Neuronal stem cell (in vitro differentiated cells): ENCODE data around the gene KRTAP29-1.
"Not testable (repeated sequence)": the region's sequence is repeated elsewhere in the genome, so short reads cannot be mapped to it uniquely, and the experiment has no call there.

ENCODE experiments used
- DNase-seq: peaks from one replicate; pipeline ENCODE4 v3.0.0-alpha.2; 2013; ENCODE audit warnings: low spot score
- H2AFZ ChIP-seq: one replicate; pipeline ENCODE4 v1.6.1; 2013; ENCODE audit warnings: mild to moderate bottlenecking, low read length, inconsistent platforms
- H2AK5ac ChIP-seq: 2 replicates; pipeline ENCODE4 v1.6.1; 2013; ENCODE audit warnings: low read depth, mild to moderate bottlenecking, inconsistent platforms, low read length, moderate library complexity, mixed read lengths
- H2BK120ac ChIP-seq: 2 replicates; pipeline ENCODE4 v1.6.1; 2013; ENCODE audit warnings: low read depth, mild to moderate bottlenecking, inconsistent platforms, low read length, moderate library complexity, mixed read lengths
- H2BK12ac ChIP-seq: one replicate; pipeline ENCODE4 v1.6.1; 2013; ENCODE audit warnings: low read length, inconsistent platforms
- H2BK15ac ChIP-seq: 2 replicates; pipeline ENCODE4 v1.6.1; 2013; ENCODE audit warnings: mild to moderate bottlenecking, low read length, inconsistent platforms, mixed read lengths
- H2BK5ac ChIP-seq: one replicate; pipeline ENCODE4 v1.6.1; 2013; ENCODE audit warnings: inconsistent platforms, mild to moderate bottlenecking, low read length, moderate library complexity
- H3K14ac ChIP-seq: one replicate; pipeline ENCODE4 v1.6.1; 2013; ENCODE audit warnings: low read length, inconsistent platforms
- H3K18ac ChIP-seq: 2 replicates; pipeline ENCODE4 v1.6.1; 2013; ENCODE audit warnings: low read length, inconsistent platforms
- H3K23ac ChIP-seq: 2 replicates; pipeline ENCODE4 v1.6.1; 2013; ENCODE audit warnings: low read depth, mild to moderate bottlenecking, mixed read lengths, low read length, inconsistent platforms; ENCODE audit not compliant: poor library complexity
- H3K27ac ChIP-seq: replicated peaks from 3 replicates; pipeline ENCODE4 v1.5.1; 2013; ENCODE audit warnings: low read length, inconsistent platforms
- H3K27me3 ChIP-seq, 3 experiments: 2 replicates each; pipeline ENCODE4 v1.6.1; 2013; ENCODE audit warnings: low read length in 3 of 3, mild to moderate bottlenecking in 2 of 3, inconsistent platforms in 1 of 3, low read depth in 1 of 3, mixed read lengths in 1 of 3, moderate library complexity in 1 of 3; ENCODE audit not compliant: control insufficient read depth in 3 of 3, insufficient read depth in 3 of 3
- H3K36me3 ChIP-seq, 2 donors: replicated peaks in 1 of 2; 2 replicates each; pipeline ENCODE4 v1.6.1; 2013; ENCODE audit warnings: low read length in 2 of 2; ENCODE audit not compliant: control insufficient read depth in 2 of 2, insufficient read depth in 2 of 2
- H3K4ac ChIP-seq: 2 replicates; pipeline ENCODE4 v1.6.1; 2013; ENCODE audit warnings: inconsistent platforms, mild to moderate bottlenecking, low read length, moderate library complexity
- H3K4me1 ChIP-seq, 2 donors: 1 replicate in 1 of 2; 2 replicates in 1 of 2; pipeline ENCODE4 v1.6.1; 2013; ENCODE audit warnings: low read length in 2 of 2, low read depth in 1 of 2; ENCODE audit not compliant: control insufficient read depth in 2 of 2, insufficient read depth in 1 of 2
- H3K4me2 ChIP-seq: one replicate; pipeline ENCODE4 v1.6.1; 2013; ENCODE audit warnings: mild to moderate bottlenecking, low read length, inconsistent platforms; ENCODE audit not compliant: insufficient read depth, poor library complexity, severe bottlenecking
- H3K4me3 ChIP-seq, 2 donors: 2 replicates each; pipeline ENCODE4 v1.5.1; 2013; ENCODE audit warnings: low read length in 2 of 2, mild to moderate bottlenecking in 2 of 2, inconsistent platforms in 1 of 2, moderate library complexity in 1 of 2
- H3K79me1 ChIP-seq: one replicate; pipeline ENCODE4 v1.6.1; 2013; ENCODE audit warnings: low read depth, mild to moderate bottlenecking, inconsistent platforms, low read length, moderate library complexity
- H3K9ac ChIP-seq: one replicate; pipeline ENCODE4 v1.6.1; 2013; ENCODE audit warnings: mild to moderate bottlenecking, low read depth, low read length, inconsistent platforms; ENCODE audit not compliant: poor library complexity
- H3K9me3 ChIP-seq, 2 donors: replicated peaks in 1 of 2; 2 replicates each; pipeline versions ENCODE3 to v1.6.1; 2013; ENCODE audit warnings: low read length in 2 of 2, mild to moderate bottlenecking in 2 of 2, inconsistent platforms in 1 of 2, low read depth in 1 of 2, mixed read lengths in 1 of 2, moderate library complexity in 1 of 2; ENCODE audit not compliant: control insufficient read depth in 2 of 2, insufficient read depth in 1 of 2
- H4K8ac ChIP-seq: one replicate; pipeline ENCODE4 v1.6.1; 2013; ENCODE audit warnings: low read depth, mild to moderate bottlenecking, inconsistent platforms, low read length, moderate library complexity
- H4K91ac ChIP-seq: one replicate; pipeline ENCODE4 v1.6.1; 2013; ENCODE audit warnings: low read length, low read depth, mild to moderate bottlenecking, inconsistent platforms; ENCODE audit not compliant: poor library complexity
- WGBS, 2 donors: extraction: QIAGEN DNeasy Blood & Tissue Kit; methylation state at CpG; one replicate each; pipeline ENCODE4 v1.1.7; 2013; ENCODE audit warnings: missing lambda C conversion rate in 2 of 2, mixed read lengths in 1 of 2; ENCODE audit not compliant: insufficient read length in 2 of 2, insufficient replicate concordance in 1 of 2; ENCODE audit errors: extremely low coverage in 2 of 2; 5-methylcytosine and 5-hydroxymethylcytosine counted together

KRTAP29-1 gene

GRCh38 chr17:41258406-41258805 lies 44.2 kb downstream of the KRTAP29-1 start:
- Histone ChIP-seq H3K18ac (no peak overlapping the region), H3K9me3 (no peaks in the 10 kb centered on the region), H2BK120ac (no peak overlapping the region), H3K4me3 (no peak overlapping the region), H2BK5ac (no peak overlapping the region), H2BK15ac (no peak overlapping the region), H2AK5ac (no peak overlapping the region), H3K27ac (no peak overlapping the region), H4K91ac (no peak overlapping the region), H3K9ac (no peak overlapping the region), H3K4me2 (no peak overlapping the region), H2BK12ac (no peak overlapping the region), H3K27me3 (no peaks in the 10 kb centered on the region), H2AFZ (no peak overlapping the region), H3K4me1 (no peaks in the 10 kb centered on the region), H3K4ac (no peak overlapping the region), H3K23ac (no peak overlapping the region), H3K14ac (no peak overlapping the region), H4K8ac (no peak overlapping the region), H3K79me1 (no peaks in the 10 kb centered on the region), H3K36me3 (no peaks in the 10 kb centered on the region)
- DNase-seq: no peak

- no peaks in the 10 kb centered on the region for H3K4me1 ChIP-seq
- H3K27me3 ChIP-seq: no peaks in the 10 kb centered on the region
- no peak overlapping the region for H2BK12ac ChIP-seq
- H3K4me3 ChIP-seq: no peak overlapping the region
- no peak overlapping the region for H2AFZ ChIP-seq
- no peak overlapping the region for H2AK5ac ChIP-seq
- H3K4me2 ChIP-seq: no peak overlapping the region
- H2BK5ac ChIP-seq: no peak overlapping the region
- no peak overlapping the region for H4K91ac ChIP-seq
- no peak overlapping the region for H2BK120ac ChIP-seq
- no peak overlapping the region for H2BK15ac ChIP-seq
- H4K8ac ChIP-seq: no peak overlapping the region
- no peaks in the 10 kb centered on the region for H3K36me3 ChIP-seq
- DNase-seq: no peak
- no peak overlapping the region for H3K14ac ChIP-seq
- no peak overlapping the region for H3K18ac ChIP-seq
- H3K27ac ChIP-seq: no peak overlapping the region
- H3K9me3 ChIP-seq: no peaks in the 10 kb centered on the region
- no peaks in the 10 kb centered on the region for H3K79me1 ChIP-seq
- no peak overlapping the region for H3K23ac ChIP-seq
- no peak overlapping the region for H3K4ac ChIP-seq
- H3K9ac ChIP-seq: no peak overlapping the region
- no CpG with 5 or more reads among the region's 1 CpG for WGBS, 2 donors
Observed at GRCh38 chr17:41256291-41256685, 46.4 kb downstream of the KRTAP29-1 start.

GRCh38 chr17:41255381-41256290 lies 47.0 kb downstream of the KRTAP29-1 start, which contains the start of gene KRTAP9-9:
TSS of gene KRTAP9-9 (plus strand) at chr17:41255384.
- Histone ChIP-seq H4K8ac (peak within 1 kb of the TSS; percentile 82), H3K9ac (peak within 1 kb of the TSS; percentile 44), H3K18ac (peak within 1 kb of the TSS; percentile 76)
- H2AFZ ChIP-seq, H3K36me3 ChIP-seq, H2BK12ac ChIP-seq, H3K27ac ChIP-seq, H3K27me3 ChIP-seq, H2BK120ac ChIP-seq, H3K79me1 ChIP-seq, H2AK5ac ChIP-seq, H3K23ac ChIP-seq, H3K9me3 ChIP-seq, H4K91ac ChIP-seq, H3K4me2 ChIP-seq, H3K4me3 ChIP-seq, H2BK15ac ChIP-seq, H2BK5ac ChIP-seq, H3K4ac ChIP-seq, H3K14ac ChIP-seq, DNase-seq, H3K4me1 ChIP-seq: not testable (repeated sequence)
- WGBS, 2 donors: no CpG with 5 or more reads among the region's 5 CpGs

- no peaks in the 10 kb centered on the region for H3K79me1 ChIP-seq
- H3K9ac ChIP-seq: no peak overlapping the region
- no peak overlapping the region for H2AFZ ChIP-seq
- H2BK120ac ChIP-seq: no peak overlapping the region
- no peak overlapping the region for H3K14ac ChIP-seq
- no CpG with 5 or more reads among the region's 1 CpG for WGBS, 2 donors
- H3K4me3 ChIP-seq: no peak overlapping the region
- H2BK15ac ChIP-seq: no peak overlapping the region
- no peak for DNase-seq
- no peak overlapping the region for H2BK5ac ChIP-seq
- H3K27ac ChIP-seq: no peak overlapping the region
- no peak overlapping the region for H2BK12ac ChIP-seq
- no peak overlapping the region for H3K23ac ChIP-seq
- H3K27me3 ChIP-seq: no peaks in the 10 kb centered on the region
- H4K91ac ChIP-seq: no peak overlapping the region
- H2AK5ac ChIP-seq: no peak overlapping the region
- H3K4me2 ChIP-seq: no peak overlapping the region
- no peaks in the 10 kb centered on the region for H3K36me3 ChIP-seq
- no peak overlapping the region for H3K18ac ChIP-seq
- H3K4ac ChIP-seq: no peak overlapping the region
- no peaks in the 10 kb centered on the region for H3K9me3 ChIP-seq
- no peaks in the 10 kb centered on the region for H3K4me1 ChIP-seq
- H4K8ac ChIP-seq: no peak overlapping the region
Observed at GRCh38 chr17:41254861-41255260, 47.8 kb downstream of the KRTAP29-1 start.
